GM18873 (cell line): ENCODE data around the gene LST1.

Experiments used
- ATAC-seq: cut with Tn5 transposase; IDR thresholded peaks from one replicate; pipeline ENCODE4 v1.9.1; 2021; ENCODE audit warnings: mild to moderate bottlenecking, moderate library complexity, moderate number of reproducible peaks; ENCODE audit not compliant: unreplicated experiment, low FRiP score

Gene LST1

DNA sequence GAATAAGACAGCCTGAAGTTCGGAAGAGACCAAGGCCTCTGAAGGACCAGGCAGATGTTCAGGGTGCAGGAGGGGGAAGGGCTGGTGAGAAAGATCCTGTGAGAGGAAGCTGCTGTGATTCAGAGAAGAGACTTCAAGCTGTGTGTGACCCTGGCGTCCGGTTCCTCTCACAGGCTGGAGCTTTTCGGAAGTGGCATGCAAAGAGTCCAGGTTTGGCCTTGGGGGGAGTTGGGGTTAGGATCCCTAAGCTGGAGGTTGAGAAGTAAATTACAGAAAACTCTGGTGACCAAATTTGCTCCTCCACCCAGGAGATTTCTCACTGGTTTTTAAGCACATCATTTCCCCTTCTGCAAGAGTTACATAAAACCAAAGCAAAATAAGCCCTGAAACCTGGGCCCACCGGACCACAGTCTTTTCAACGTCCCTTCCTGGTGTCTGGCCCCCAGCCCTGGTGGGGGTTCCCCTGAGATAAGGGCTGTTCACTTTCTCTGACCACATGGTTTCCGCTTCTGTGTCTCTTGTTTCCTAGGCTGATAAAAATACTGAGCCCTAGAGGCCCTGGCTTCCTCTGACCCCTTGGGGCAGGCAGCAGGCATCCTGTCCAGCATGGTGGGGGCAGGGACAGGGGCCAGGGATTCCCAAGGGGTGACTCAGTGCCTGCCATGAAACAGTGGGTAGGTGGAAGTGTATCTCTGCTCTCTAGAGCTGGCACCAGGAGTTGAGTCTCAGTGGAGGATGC, 25.9 kb upstream of the LST1 start:
- peak; percentile 61 for ATAC-seq

GRCh38 chr6:31560697-31561058, 25.4 kb upstream of the LST1 start:
- ATAC-seq = no peak

- no peak for ATAC-seq
Measured at GRCh38 chr6:31567531-31568370, 18.3 kb upstream of the LST1 start.

DNA sequence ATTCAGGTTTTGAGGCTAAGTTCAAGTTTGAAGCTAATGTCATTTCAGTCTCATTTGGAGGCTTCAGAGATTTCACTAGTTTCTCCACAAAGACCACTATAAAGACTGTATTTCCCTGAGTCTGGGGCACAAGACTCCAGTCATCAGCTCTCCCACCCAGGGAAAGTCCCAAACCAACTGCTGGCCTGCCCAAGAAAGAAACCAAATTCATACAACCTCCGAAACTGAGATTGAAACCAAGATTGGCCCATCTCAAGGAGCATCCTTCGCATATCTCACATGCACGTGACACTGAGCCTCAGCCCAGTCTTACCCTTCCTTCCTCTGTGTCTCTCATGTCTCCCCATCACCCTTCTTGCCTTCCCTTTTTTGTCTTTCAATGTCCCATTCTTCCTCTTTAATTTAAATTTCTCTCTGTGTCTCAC, 17.5 kb upstream of the LST1 start:
- ATAC-seq = peak; percentile 76

DNA sequence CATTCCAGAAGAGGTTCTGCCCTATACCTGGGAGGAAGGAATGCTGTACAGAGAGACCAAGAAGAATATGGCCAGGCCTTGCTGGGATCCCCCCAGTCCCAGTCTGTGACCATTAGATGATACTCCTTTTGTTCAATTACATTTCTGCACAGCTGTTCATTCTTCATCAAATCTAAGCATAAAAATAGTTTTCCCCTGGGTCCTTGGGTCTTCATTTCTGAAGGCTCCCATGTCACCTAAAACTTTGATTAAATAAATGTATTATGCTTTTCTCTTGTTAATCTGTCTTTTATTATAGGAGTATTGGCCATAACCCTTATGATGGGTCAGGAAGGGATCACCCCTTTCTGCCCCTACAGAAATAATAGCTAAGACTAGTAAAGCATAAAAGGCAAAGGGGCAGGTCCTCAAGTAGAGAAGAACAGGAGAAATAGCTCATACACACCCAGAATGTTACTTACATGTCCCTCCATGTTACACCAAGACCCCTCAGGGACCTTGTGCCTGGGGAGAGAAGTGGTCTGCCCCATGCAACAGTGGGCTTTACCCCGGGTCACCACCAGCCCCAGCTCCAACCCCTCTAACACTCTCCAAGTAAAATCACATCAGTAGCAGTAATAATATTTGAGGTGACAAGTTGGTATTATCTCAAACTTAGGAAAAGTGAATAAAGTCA, 16.1 kb upstream of the LST1 start:
- no peak for ATAC-seq

DNA sequence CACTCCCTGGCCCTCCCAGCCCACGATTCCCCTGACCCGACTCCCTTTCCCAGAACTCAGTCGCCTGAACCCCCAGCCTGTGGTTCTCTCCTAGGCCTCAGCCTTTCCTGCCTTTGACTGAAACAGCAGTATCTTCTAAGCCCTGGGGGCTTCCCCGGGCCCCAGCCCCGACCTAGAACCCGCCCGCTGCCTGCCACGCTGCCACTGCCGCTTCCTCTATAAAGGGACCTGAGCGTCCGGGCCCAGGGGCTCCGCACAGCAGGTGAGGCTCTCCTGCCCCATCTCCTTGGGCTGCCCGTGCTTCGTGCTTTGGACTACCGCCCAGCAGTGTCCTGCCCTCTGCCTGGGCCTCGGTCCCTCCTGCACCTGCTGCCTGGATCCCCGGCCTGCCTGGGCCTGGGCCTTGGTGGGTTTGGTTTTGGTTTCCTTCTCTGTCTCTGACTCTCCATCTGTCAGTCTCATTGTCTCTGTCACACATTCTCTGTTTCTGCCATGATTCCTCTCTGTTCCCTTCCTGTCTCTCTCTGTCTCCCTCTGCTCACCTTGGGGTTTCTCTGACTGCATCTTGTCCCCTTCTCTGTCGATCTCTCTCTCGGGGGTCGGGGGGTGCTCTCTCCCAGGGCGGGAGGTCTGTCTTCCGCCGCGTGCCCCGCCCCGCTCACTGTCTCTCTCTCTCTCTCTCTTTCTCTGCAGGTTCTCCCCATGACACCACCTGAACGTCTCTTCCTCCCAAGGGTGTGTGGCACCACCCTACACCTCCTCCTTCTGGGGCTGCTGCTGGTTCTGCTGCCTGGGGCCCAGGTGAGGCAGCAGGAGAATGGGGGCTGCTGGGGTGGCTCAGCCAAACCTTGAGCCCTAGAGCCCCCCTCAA, 13.8 kb upstream of the LST1 start, which contains the start of gene LTA:
Gene LTA, plus strand, starts transcription at position 249 of the 871 bp plus-strand sequence. Its CDS starts 454 bp downstream, at position 703.
- peak; percentile 33 for ATAC-seq

DNA sequence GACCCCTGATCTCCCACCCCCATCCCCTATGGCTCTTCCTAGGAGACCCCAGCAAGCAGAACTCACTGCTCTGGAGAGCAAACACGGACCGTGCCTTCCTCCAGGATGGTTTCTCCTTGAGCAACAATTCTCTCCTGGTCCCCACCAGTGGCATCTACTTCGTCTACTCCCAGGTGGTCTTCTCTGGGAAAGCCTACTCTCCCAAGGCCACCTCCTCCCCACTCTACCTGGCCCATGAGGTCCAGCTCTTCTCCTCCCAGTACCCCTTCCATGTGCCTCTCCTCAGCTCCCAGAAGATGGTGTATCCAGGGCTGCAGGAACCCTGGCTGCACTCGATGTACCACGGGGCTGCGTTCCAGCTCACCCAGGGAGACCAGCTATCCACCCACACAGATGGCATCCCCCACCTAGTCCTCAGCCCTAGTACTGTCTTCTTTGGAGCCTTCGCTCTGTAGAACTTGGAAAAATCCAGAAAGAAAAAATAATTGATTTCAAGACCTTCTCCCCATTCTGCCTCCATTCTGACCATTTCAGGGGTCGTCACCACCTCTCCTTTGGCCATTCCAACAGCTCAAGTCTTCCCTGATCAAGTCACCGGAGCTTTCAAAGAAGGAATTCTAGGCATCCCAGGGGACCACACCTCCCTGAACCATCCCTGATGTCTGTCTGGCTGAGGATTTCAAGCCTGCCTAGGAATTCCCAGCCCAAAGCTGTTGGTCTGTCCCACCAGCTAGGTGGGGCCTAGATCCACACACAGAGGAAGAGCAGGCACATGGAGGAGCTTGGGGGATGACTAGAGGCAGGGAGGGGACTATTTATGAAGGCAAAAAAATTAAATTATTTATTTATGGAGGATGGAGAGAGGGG, 12.6 kb upstream of the LST1 start:
- no peak for ATAC-seq

DNA sequence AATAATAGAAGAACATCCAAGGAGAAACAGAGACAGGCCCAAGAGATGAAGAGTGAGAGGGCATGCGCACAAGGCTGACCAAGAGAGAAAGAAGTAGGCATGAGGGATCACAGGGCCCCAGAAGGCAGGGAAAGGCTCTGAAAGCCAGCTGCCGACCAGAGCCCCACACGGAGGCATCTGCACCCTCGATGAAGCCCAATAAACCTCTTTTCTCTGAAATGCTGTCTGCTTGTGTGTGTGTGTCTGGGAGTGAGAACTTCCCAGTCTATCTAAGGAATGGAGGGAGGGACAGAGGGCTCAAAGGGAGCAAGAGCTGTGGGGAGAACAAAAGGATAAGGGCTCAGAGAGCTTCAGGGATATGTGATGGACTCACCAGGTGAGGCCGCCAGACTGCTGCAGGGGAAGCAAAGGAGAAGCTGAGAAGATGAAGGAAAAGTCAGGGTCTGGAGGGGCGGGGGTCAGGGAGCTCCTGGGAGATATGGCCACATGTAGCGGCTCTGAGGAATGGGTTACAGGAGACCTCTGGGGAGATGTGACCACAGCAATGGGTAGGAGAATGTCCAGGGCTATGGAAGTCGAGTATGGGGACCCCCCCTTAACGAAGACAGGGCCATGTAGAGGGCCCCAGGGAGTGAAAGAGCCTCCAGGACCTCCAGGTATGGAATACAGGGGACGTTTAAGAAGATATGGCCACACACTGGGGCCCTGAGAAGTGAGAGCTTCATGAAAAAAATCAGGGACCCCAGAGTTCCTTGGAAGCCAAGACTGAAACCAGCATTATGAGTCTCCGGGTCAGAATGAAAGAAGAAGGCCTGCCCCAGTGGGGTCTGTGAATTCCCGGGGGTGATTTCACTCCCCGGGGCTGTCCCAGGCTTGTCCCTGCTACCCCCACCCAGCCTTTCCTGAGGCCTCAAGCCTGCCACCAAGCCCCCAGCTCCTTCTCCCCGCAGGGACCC, 11.7 kb upstream of the LST1 start:
- ATAC-seq = no peak

DNA sequence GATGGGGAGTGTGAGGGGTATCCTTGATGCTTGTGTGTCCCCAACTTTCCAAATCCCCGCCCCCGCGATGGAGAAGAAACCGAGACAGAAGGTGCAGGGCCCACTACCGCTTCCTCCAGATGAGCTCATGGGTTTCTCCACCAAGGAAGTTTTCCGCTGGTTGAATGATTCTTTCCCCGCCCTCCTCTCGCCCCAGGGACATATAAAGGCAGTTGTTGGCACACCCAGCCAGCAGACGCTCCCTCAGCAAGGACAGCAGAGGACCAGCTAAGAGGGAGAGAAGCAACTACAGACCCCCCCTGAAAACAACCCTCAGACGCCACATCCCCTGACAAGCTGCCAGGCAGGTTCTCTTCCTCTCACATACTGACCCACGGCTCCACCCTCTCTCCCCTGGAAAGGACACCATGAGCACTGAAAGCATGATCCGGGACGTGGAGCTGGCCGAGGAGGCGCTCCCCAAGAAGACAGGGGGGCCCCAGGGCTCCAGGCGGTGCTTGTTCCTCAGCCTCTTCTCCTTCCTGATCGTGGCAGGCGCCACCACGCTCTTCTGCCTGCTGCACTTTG, 10.7 kb upstream of the LST1 start, which contains the start of gene TNF:
Gene TNF, plus strand, starts transcription at position 231 of the 567 bp plus-strand sequence. Its CDS starts 177 bp downstream, at position 408.
- no peak for ATAC-seq

DNA sequence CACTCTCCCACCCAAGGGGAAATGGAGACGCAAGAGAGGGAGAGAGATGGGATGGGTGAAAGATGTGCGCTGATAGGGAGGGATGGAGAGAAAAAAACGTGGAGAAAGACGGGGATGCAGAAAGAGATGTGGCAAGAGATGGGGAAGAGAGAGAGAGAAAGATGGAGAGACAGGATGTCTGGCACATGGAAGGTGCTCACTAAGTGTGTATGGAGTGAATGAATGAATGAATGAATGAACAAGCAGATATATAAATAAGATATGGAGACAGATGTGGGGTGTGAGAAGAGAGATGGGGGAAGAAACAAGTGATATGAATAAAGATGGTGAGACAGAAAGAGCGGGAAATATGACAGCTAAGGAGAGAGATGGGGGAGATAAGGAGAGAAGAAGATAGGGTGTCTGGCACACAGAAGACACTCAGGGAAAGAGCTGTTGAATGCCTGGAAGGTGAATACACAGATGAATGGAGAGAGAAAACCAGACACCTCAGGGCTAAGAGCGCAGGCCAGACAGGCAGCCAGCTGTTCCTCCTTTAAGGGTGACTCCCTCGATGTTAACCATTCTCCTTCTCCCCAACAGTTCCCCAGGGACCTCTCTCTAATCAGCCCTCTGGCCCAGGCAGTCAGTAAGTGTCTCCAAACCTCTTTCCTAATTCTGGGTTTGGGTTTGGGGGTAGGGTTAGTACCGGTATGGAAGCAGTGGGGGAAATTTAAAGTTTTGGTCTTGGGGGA, 10.0 kb upstream of the LST1 start:
- no peak for ATAC-seq

DNA sequence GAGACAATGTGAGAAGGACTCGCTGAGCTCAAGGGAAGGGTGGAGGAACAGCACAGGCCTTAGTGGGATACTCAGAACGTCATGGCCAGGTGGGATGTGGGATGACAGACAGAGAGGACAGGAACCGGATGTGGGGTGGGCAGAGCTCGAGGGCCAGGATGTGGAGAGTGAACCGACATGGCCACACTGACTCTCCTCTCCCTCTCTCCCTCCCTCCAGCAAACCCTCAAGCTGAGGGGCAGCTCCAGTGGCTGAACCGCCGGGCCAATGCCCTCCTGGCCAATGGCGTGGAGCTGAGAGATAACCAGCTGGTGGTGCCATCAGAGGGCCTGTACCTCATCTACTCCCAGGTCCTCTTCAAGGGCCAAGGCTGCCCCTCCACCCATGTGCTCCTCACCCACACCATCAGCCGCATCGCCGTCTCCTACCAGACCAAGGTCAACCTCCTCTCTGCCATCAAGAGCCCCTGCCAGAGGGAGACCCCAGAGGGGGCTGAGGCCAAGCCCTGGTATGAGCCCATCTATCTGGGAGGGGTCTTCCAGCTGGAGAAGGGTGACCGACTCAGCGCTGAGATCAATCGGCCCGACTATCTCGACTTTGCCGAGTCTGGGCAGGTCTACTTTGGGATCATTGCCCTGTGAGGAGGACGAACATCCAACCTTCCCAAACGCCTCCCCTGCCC, 9.0 kb upstream of the LST1 start:
- ATAC-seq = no peak

DNA sequence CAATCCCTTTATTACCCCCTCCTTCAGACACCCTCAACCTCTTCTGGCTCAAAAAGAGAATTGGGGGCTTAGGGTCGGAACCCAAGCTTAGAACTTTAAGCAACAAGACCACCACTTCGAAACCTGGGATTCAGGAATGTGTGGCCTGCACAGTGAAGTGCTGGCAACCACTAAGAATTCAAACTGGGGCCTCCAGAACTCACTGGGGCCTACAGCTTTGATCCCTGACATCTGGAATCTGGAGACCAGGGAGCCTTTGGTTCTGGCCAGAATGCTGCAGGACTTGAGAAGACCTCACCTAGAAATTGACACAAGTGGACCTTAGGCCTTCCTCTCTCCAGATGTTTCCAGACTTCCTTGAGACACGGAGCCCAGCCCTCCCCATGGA, 8.5 kb upstream of the LST1 start:
- no peak for ATAC-seq

DNA sequence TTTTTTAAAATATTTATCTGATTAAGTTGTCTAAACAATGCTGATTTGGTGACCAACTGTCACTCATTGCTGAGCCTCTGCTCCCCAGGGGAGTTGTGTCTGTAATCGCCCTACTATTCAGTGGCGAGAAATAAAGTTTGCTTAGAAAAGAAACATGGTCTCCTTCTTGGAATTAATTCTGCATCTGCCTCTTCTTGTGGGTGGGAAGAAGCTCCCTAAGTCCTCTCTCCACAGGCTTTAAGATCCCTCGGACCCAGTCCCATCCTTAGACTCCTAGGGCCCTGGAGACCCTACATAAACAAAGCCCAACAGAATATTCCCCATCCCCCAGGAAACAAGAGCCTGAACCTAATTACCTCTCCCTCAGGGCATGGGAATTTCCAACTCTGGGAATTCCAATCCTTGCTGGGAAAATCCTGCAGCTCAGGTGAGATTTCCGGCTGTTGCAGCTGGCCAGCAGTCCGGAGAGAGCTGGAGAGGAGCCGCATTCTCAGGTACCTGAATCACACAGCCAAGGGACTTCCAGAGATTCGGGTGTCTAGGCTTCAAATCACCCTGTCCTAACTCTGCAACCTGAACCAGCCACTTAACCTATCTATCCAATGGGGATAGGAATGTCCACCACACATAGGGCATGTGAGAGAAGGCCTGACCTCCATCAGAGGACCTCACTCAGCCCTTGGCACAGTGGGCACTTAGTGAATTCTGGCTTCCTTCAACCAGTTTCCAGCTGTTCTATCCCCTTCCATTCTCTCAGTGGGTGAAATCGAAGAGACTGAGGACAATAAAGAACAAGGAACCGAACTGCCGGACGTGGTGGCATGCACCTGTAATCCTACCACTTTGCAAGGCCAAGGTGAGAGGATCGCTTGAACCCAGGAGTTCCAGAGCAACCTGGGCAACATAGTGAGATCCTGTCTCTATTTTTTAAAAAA, 7.6 kb upstream of the LST1 start:
- no peak for ATAC-seq

GRCh38 chr6:31579119-31579505, 7.0 kb upstream of the LST1 start:
- ATAC-seq = no peak
